Mammary epithelial cell (primary cell): ENCODE data around the gene SNX8.

Source experiments
- EZH2 ChIP-seq: IDR thresholded peaks from 2 replicates; pipeline ENCODE4 v1.6.1; 2012; ENCODE audit warnings: low read length, inconsistent platforms, borderline replicate concordance
- TF ChIP-seq, protein P1 (sequence below), 2 donors: IDR thresholded peaks in 1 of 2; conservative IDR thresholded peaks in 1 of 2; 2 replicates each; pipeline ENCODE4 v1.5.1; 2011 to 2012; ENCODE audit warnings: inconsistent platforms in 2 of 2, low read length in 2 of 2, mild to moderate bottlenecking in 2 of 2, control low read depth in 1 of 2, low read depth in 1 of 2; ENCODE audit not compliant: insufficient read depth in 1 of 2; ENCODE audit errors: extremely low read depth in 1 of 2

DNA sequence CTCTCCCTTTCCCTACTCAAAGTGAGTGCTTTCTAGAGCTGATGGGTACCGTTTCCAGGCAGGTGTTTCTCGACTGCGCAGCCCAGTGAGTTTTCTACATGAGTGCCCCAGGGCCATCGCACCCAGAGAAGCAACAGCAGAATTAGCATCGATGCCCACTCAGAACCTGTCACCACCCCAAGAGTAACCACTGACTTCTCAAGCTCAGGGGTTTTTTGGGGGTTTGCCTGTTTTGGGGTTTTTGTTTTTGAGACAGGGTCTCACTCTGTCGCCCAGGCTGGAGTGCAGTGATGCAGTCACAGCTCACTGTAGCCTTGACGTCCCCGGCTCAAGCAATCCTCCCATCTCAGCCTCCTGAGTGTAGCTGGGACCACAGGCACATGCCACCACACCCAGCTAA, 25.7 kb downstream of the SNX8 start:
- TF ChIP-seq, protein P1, sequence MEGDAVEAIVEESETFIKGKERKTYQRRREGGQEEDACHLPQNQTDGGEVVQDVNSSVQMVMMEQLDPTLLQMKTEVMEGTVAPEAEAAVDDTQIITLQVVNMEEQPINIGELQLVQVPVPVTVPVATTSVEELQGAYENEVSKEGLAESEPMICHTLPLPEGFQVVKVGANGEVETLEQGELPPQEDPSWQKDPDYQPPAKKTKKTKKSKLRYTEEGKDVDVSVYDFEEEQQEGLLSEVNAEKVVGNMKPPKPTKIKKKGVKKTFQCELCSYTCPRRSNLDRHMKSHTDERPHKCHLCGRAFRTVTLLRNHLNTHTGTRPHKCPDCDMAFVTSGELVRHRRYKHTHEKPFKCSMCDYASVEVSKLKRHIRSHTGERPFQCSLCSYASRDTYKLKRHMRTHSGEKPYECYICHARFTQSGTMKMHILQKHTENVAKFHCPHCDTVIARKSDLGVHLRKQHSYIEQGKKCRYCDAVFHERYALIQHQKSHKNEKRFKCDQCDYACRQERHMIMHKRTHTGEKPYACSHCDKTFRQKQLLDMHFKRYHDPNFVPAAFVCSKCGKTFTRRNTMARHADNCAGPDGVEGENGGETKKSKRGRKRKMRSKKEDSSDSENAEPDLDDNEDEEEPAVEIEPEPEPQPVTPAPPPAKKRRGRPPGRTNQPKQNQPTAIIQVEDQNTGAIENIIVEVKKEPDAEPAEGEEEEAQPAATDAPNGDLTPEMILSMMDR (conservative IDR thresholded peaks at IDR 0.05 in 1 of 2, IDR thresholded peaks at IDR 0.05 in 1 of 2; ENCODE audit: extremely low read depth in 1 of 2, insufficient read depth in 1 of 2, low read depth in 1 of 2, low read length in 2 of 2) = no peak
- no peak for TF ChIP-seq EZH2
